CD4-positive, alpha-beta T cell treated with Interleukin-4 for 4 hours (primary cell): Measurements from ENCODE around the gene TRRAP.
"Not testable (repeated sequence)": the region's sequence is repeated elsewhere in the genome, so short reads cannot be mapped to it uniquely, and the experiment has no call there.

Source experiments
- DNase-seq: peaks from one replicate; pipeline ENCODE4 v3.0.0-alpha.2; 2020

TRRAP gene

GRCh38 chr7:99035723-99036545 is 157.6 kb downstream of the TRRAP start:
- DNase-seq: no peak

GRCh38 chr7:99036546-99037111 is 158.3 kb downstream of the TRRAP start:
- no peak for DNase-seq

- DNase-seq: no peak
These were observed 159.1 kb downstream of the TRRAP start for GRCh38 chr7:99037327-99037940.

- DNase-seq: no peak
These were observed 159.9 kb downstream of the TRRAP start for GRCh38 chr7:99038086-99038855.

GRCh38 chr7:99039384-99039891 is 161.1 kb downstream of the TRRAP start:
- DNase-seq: no peak

- peak; percentile 48 for DNase-seq
These were observed 162.0 kb downstream of the TRRAP start for GRCh38 chr7:99040104-99040958.

- no peak for DNase-seq
These were observed 163.2 kb downstream of the TRRAP start for GRCh38 chr7:99041526-99041925.

- no peak for DNase-seq
These were observed 164.6 kb downstream of the TRRAP start for GRCh38 chr7:99042957-99043356.

GRCh38 chr7:99044858-99045257 is 166.5 kb downstream of the TRRAP start:
- DNase-seq: not testable (repeated sequence)

GRCh38 chr7:99046262-99046661 is 167.9 kb downstream of the TRRAP start:
- not testable (repeated sequence) for DNase-seq

- DNase-seq: no peak
These were observed 168.4 kb downstream of the TRRAP start for GRCh38 chr7:99046722-99047121.

GRCh38 chr7:99047526-99048077 is 169.3 kb downstream of the TRRAP start:
- DNase-seq: no peak

- no peak for DNase-seq
These were observed 172.6 kb downstream of the TRRAP start for GRCh38 chr7:99050971-99051370.

- DNase-seq: no peak
These were observed 176.4 kb downstream of the TRRAP start for GRCh38 chr7:99054781-99055180.

GRCh38 chr7:99061001-99061776 is 182.9 kb downstream of the TRRAP start:
- DNase-seq: no peak
